Measurements from ENCODE around the gene AGAP2.

DNA sequence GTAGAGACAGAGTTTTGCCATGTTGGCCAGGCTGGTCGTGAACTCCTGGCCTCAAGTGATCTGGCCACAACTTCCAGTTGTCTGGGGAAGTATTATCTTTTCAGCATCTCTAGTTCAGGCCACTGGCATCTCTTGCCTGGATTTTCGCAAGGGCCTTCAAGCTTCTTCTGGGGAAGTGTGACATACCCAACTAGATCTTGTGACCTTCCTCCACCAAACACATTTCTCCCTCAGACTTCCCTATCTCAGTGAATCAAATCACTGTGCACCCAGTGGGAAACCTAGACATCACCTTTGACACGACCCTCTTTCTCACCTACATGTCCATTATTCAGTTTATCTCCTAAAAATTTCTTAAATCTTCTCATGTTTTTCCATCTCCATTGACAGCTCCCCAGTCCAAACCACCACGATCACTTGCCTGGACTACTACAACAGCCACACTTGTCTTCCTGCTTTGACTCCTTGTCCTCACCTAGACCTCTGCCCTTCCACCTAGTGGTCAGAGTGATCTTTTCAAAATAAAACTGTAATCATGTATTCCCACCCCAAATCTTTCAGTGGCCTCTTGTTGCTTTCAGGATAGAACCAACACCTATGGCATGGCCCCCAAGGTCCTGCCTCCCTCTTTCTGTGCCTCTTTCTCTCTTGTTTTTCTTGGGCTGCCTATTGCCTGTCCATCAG, 37.2 kb upstream of the AGAP2 start:
- TF ChIP-seq CTCF (IDR thresholded peaks at IDR 0.05; ENCODE audit: insufficient read depth, low read length, poor library complexity, severe bottlenecking) (no peak), EZH2phosphoT487 (conservative IDR thresholded peaks at IDR 0.05; ENCODE audit: low read length) (no peak)

Measured in SU-DHL-6 (cell line).